Heart right ventricle (tissue), 16 donors: ENCODE measurements around the gene JHY. TPM values are rescaled to one million over a fixed set of nuclear protein-coding genes. Genes with fewer than 3 reads are reported as not detected.

Experiments
- ATAC-seq, 8 donors: fragments of 200-7000 bp; cut with Tn5 transposase; one replicate each; pipeline ENCODE4 v1.9.1; 2020; ENCODE audit warnings: mild to moderate bottlenecking in 8 of 8, moderate library complexity in 8 of 8, moderate number of reproducible peaks in 1 of 8
- DNase-seq, 2 donors: peaks; one replicate each; pipeline ENCODE4 v3.0.0-alpha.2; 2020
- H3K27ac ChIP-seq, 10 donors: fragments of 200-600 bp; sonication (generic) in 2 of 10; one replicate each; pipeline versions ENCODE4 v1.5.0 to v1.8.0; 2020 to 2022; ENCODE audit warnings: mild to moderate bottlenecking in 3 of 10
- H3K27me3 ChIP-seq, 7 donors: fragments of 200-600 bp; one replicate each; pipeline ENCODE4 v1.8.0; 2021 to 2022; ENCODE audit warnings: mild to moderate bottlenecking in 2 of 7
- H3K36me3 ChIP-seq, 9 donors: fragments of 200-600 bp; sonication (generic) in 1 of 9; one replicate each; pipeline versions ENCODE4 v1.5.0 to v1.8.0; 2020 to 2022; ENCODE audit warnings: mild to moderate bottlenecking in 2 of 9
- H3K4me1 ChIP-seq, 9 donors: fragments of 200-600 bp; sonication (generic) in 1 of 9; one replicate each; pipeline versions ENCODE4 v1.5.0 to v1.8.0; 2020 to 2022; ENCODE audit warnings: mild to moderate bottlenecking in 4 of 9
- H3K4me3 ChIP-seq, 10 donors: fragments of 200-600 bp; sonication (generic) in 2 of 10; one replicate each; pipeline versions ENCODE4 v1.5.0 to v1.8.0; 2020 to 2022; ENCODE audit warnings: mild to moderate bottlenecking in 7 of 10, moderate library complexity in 2 of 10
- H3K9me3 ChIP-seq, 11 donors: fragments of 200-600 bp in 10 of 11; sonication (generic) in 2 of 11; one replicate each; pipeline versions ENCODE4 v1.5.0 to v1.8.0; 2013 to 2022; ENCODE audit warnings: mild to moderate bottlenecking in 2 of 11, control low read depth in 1 of 11, moderate library complexity in 1 of 11
- CTCF ChIP-seq, 9 donors: fragments of 200-600 bp; sonication (generic) in 2 of 9; IDR thresholded peaks; one replicate each; pipeline versions ENCODE4 v1.5.0 to v1.8.0; 2021 to 2022; ENCODE audit warnings: antibody characterized with exemption in 9 of 9, mild to moderate bottlenecking in 5 of 9, moderate library complexity in 1 of 9
- WGBS, 2 donors: extraction: QIAGEN DNeasy Blood & Tissue Kit; methylation state at CpG; one replicate each; pipeline ENCODE4 v1.1.7; 2013; ENCODE audit warnings: inconsistent platforms in 1 of 2; 5-methylcytosine and 5-hydroxymethylcytosine counted together
- intact Hi-C, 10 donors: fragments of 100-400 bp; cut with DNase I; formaldehyde crosslinking; loops; one replicate each; pipeline versions ENCODE4 v1.11.1 to v1.14.2; 2022
- polyA plus RNA-seq, 2 donors: library from polyadenylated mRNA; stranded (reverse); fragments of 200-250 nt; gene quantifications; one replicate each; pipeline ENCODE4 v1.2.3, GENCODE V29; 2013
- total RNA-seq, 10 donors: library from RNA; stranded (reverse); fragmentation: NEBNext Ultra II Directional in 3 of 10; extraction: Animal tissue kit (Norgen Biotek cat#: 25700) in 3 of 10; gene quantifications; one replicate each; pipeline versions ENCODE4 v1.2.1 to v1.2.4, GENCODE V29; 2021 to 2023
- donor health status: Arrhythmogenic right ventricular cardiomyopathy.
- donor health status: ischemic (EF 13 %, LVEDD 7.1; RV severe dilation, severe dysfunction).
- donor health status: healthy with polysubstance abuse.
- donor health status: DM: no; HTN: yes; CAD: no.
- donor health status: DM: no; HTN: no; CAD: no.
- donor health status: ischemic (EF 25% LVEDD 6.9; RV normal size, moderate dysfunction).
- donor health status: ischemic (EF 25% LVEDD 5.7; RV mildly dilated, moderate dysfunction).
- donor health status: healthy.
- donor health status: DM: yes; HTN: yes; CAD: no.
- donor health status: Ischemic cardiomyopathy.
- donor health status: ischemic (EF 35%, LVEDD 5.7; RV mildly dilated, moderate dysfunction).
- donor health status: nonischemic (EF 11% LVEDD 7.7; RV severe dilation, severe dysfunction).
- donor health status: DM: yes; HTN: yes; CAD: no.
- donor health status: PGD.
- donor health status: ischemic (EF 29% LVEDD 5.4; RV normal size, mild dysfunction).
- donor health status: nonischemic (EF 23%, LVEDD 6.1; RV moderate dilation, normal function).

Gene JHY
- total and polyA plus RNA-seq, 12 donors, result 0.41 to 2.3 (median 1.7) TPM

GRCh38 chr11:122937983-122938382, 55.4 kb downstream of the JHY start:
- no peak overlapping the region for H3K27ac ChIP-seq
- WGBS, 2 donors, result 91 to 96% methylated on average over 3 of the region's 3 CpGs
- TF ChIP-seq CTCF (IDR thresholded peaks at IDR 0.05), result no peak
- H3K36me3 ChIP-seq, result no peaks in the 10 kb centered on the region
- no peaks in the 10 kb centered on the region for H3K9me3 ChIP-seq
- intact Hi-C loops, result no loop called here
- ATAC-seq (no peak), DNase-seq (no peak)
- H3K27me3 ChIP-seq, result no peaks in the 10 kb centered on the region
- H3K4me3 ChIP-seq, result no peak overlapping the region
- H3K4me1 ChIP-seq, result no peaks in the 10 kb centered on the region

- intact Hi-C loops, result no loop called here
- no peak for ATAC-seq
- Histone ChIP-seq H3K9me3 (no peaks in the 10 kb centered on the region), H3K4me3 (no peak overlapping the region), H3K36me3 (no peaks in the 10 kb centered on the region), H3K4me1 (no peaks in the 10 kb centered on the region), H3K27ac (no peak overlapping the region), H3K27me3 (no peaks in the 10 kb centered on the region)
- no peak for DNase-seq
- 85 to 97% methylated on average over 2 of the region's 2 CpGs for WGBS, 2 donors
- TF ChIP-seq CTCF (IDR thresholded peaks at IDR 0.05), result no peak
These were observed 56.0 kb downstream of the JHY start for GRCh38 chr11:122938557-122938956.

GRCh38 chr11:122951211-122951610, 68.7 kb downstream of the JHY start:
- Histone ChIP-seq H3K9me3 (no peaks in the 10 kb centered on the region), H3K36me3 (peaks cover 0 to 10% (median 0%) of the 10 kb centered on the region in 9 donors), H3K27me3 (no peaks in the 10 kb centered on the region), H3K27ac (no peak overlapping the region), H3K4me3 (no peak overlapping the region), H3K4me1 (no peaks in the 10 kb centered on the region)
- DNase-seq (no peak), ATAC-seq (no peak)
- WGBS, 2 donors, result 58 to 71% methylated on average over 2 of the region's 2 CpGs
- TF ChIP-seq CTCF (IDR thresholded peaks at IDR 0.05), result no peak
- intact Hi-C loops, result no loop called here

GRCh38 chr11:122954455-122954854, 71.9 kb downstream of the JHY start:
- Histone ChIP-seq H3K4me3 (no peak overlapping the region), H3K27me3 (no peaks in the 10 kb centered on the region), H3K4me1 (no peaks in the 10 kb centered on the region), H3K27ac (no peak overlapping the region), H3K36me3 (no peaks in the 10 kb centered on the region), H3K9me3 (no peaks in the 10 kb centered on the region)
- 86 to 91% methylated on average over 4 of the region's 4 CpGs for WGBS, 2 donors
- intact Hi-C loops, result no loop called here
- DNase-seq (no peak), ATAC-seq (no peak)
- TF ChIP-seq CTCF (IDR thresholded peaks at IDR 0.05), result no peak
